AG04449 (cell line): ENCODE measurements around the gene CD72.

Source experiments
- CTCF ChIA-PET: fragments of 350-600 bp; formaldehyde crosslinking; extraction: SDS; loops from one replicate; lab custom pipeline; 2021; ENCODE audit warnings: antibody characterized with exemption; lab: Yijun Ruan, JAX
- POLR2A ChIA-PET: fragments of 400-600, 350-600 bp; formaldehyde crosslinking; extraction: SDS; loops from one replicate; lab custom pipeline; 2020; ENCODE audit warnings: antibody characterized with exemption, inconsistent platforms; lab: Yijun Ruan, JAX
- DNase-seq: peaks from one replicate; pipeline ENCODE4 v3.0.0-alpha.2; 2010; ENCODE audit warnings: low read depth, low spot score
- H3K4me3 ChIP-seq: 2 replicates; pipeline ENCODE4 v1.5.1; 2011; ENCODE audit warnings: low read depth, mild to moderate bottlenecking, control low read depth, low read length
- TF ChIP-seq, protein P1 (sequence below): IDR thresholded peaks from one replicate; pipeline ENCODE4 v1.5.1; 2011; ENCODE audit warnings: mild to moderate bottlenecking, moderate library complexity, low read length, control low read depth, inconsistent platforms; ENCODE audit not compliant: insufficient read depth; ENCODE audit errors: missing control alignments

The CD72 gene

DNA sequence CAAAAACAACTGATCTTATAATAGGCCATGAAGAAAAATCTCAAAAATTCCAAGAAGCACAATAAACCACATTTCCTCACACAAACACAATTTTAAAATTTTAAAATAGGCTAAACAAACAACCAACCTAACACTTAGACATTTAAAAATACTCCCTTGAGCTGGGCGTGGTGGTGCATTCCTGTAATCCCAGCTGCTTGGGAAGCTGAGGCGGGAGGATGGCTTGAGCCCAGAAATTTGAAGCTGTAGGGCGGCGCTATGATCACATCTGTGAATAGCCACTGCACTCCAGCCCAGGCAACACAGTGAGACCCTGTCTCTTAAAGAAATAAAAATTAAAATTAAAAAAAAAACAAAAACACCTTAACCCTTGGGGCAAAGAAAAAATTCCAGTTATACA, 50.0 kb downstream of the CD72 start:
- ChIA-PET CTCF (interaction anchor here (1.2 to 1.9 kb wide), 2 partner anchors 10 to 14 kb away, joined by 5 to 6 read pairs; no protein-coding TSS in a partner anchor), POLR2A (no interaction called here)
- TF ChIP-seq, protein P1, sequence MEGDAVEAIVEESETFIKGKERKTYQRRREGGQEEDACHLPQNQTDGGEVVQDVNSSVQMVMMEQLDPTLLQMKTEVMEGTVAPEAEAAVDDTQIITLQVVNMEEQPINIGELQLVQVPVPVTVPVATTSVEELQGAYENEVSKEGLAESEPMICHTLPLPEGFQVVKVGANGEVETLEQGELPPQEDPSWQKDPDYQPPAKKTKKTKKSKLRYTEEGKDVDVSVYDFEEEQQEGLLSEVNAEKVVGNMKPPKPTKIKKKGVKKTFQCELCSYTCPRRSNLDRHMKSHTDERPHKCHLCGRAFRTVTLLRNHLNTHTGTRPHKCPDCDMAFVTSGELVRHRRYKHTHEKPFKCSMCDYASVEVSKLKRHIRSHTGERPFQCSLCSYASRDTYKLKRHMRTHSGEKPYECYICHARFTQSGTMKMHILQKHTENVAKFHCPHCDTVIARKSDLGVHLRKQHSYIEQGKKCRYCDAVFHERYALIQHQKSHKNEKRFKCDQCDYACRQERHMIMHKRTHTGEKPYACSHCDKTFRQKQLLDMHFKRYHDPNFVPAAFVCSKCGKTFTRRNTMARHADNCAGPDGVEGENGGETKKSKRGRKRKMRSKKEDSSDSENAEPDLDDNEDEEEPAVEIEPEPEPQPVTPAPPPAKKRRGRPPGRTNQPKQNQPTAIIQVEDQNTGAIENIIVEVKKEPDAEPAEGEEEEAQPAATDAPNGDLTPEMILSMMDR: no peak
- DNase-seq: no peak
- H3K4me3 ChIP-seq: no peak overlapping the region

DNA sequence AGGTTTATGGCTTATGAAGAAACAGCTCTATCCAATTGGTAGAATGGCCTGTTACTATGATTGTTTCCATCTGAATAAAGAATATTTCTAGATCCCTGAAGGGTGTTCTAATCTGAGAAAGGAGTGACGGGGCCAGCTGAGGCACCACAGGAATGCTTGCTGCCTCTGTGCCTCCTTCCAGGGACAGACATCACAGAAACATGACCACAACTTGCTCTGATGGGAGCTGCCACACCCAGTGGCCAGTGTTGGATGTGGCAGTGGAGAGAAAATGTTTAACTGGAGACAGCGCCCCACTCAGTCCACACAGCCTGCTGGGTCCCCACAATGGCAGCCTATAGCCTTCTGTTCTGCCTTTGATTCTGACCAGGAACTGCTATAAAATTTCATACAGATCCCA, 51.8 kb downstream of the CD72 start:
- CTCF ChIA-PET: interaction anchor here (0.7 to 5.2 kb wide), 8 partner anchors 12 to 95 kb away, joined by 3 to 52 read pairs (median 3); partner anchors contain the start of gene RUSC2
- POLR2A ChIA-PET: interaction anchor here (1.2 kb wide), 1 partner anchor 13 kb away, joined by 9 read pairs; no protein-coding TSS in a partner anchor
- H3K4me3 ChIP-seq: no peak overlapping the region
- TF ChIP-seq, protein P1: no peak
- DNase-seq: no peak

DNA sequence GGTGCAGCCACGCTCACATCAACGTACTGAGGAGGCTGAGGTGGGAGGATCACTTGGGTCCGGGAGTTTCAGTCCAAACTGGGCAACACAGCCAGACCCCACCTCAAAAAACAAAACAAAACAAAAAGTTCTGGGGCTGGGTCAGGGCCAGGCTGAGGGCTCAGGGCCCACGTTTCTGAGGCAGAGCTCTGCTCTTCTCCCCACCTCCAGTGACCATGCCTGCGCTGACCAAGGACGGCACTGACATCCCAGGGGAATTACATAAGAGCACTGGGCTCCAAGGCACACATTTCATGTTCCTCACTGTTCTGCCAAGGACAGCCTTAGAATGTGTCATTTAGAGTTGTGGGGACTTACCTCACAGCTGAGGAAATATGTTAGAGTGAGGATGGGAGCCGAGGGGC, 53.6 kb downstream of the CD72 start:
- no peak overlapping the region for H3K4me3 ChIP-seq
- no peak for DNase-seq
- CTCF ChIA-PET: interaction anchor here (1.1 to 5.2 kb wide), 5 partner anchors 10 to 86 kb away, joined by 3 to 52 read pairs (median 3); no protein-coding TSS in a partner anchor
- POLR2A ChIA-PET: interaction anchor here (1.1 kb wide), 1 partner anchor 75 kb away, joined by 5 read pairs; the partner anchor contains the start of gene RUSC2
- TF ChIP-seq, protein P1: no peak

DNA sequence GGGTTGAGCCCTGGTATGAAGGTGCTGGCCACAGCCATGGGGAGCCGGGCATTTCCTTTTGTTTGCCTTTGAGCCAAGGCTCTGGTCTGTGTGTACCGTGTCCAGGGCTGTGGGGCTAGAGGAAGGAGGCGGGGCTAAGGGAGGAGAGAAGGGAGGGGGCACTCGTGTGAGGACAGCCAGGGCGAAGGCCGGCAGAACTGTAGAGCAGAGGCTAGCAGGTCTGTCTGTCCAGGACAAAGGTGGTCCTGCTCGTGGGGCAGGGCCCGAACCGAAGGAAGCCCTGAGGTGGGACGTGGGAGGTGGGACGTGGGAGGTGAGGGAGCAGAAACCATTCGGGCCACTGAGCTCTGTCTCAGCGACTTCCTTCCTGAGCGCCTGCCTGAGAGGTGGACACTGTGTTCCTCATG, 54.4 kb downstream of the CD72 start:
- H3K4me3 ChIP-seq: no peak overlapping the region
- TF ChIP-seq, protein P1: no peak
- DNase-seq: no peak
- POLR2A ChIA-PET: no interaction called here
- CTCF ChIA-PET: interaction anchor here (5.2 kb wide), 1 partner anchor 9 kb away, joined by 52 read pairs; no protein-coding TSS in a partner anchor

DNA sequence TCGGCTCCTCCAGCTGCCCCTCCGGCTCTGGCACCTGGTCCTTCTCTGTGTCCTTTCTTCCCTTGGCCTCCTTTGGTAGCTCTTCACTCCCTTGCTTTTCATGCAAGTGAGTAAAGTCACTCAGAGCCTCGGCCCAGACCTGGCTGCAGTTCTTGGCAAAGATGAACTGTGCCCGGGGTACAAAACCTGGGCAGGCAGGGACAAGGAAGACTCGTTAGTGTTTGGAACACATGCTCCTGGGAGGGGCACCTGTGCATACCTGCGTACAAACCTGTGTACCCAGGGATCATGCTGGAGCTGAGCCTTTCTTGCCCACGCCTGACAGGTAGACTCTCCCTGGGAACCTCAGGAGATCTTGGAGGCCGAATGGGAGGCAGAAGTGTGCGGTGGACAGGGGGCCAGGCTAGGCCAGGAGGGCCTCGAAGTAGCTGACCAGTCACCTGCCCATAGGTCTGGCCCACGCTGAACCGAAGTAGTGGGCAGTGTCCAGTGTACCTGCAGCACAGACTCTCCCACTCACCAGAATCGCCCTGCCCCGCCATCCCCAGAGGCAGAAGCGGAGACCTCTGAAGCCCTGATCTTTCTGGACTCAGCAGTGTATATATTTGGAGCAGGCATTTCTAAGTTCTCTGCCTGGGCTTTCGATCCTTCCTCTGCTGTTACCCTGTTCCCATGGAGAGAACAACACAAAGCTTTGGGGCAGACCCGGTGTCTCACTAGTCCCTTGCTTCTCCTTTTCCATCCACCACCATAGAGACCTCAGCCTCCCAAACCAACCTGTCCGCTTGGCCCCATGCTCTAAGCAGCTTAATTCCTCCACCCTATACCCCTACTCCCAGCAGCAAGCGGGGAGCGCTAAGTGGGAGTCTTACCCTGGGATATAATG, 55.1 kb downstream of the CD72 start:
- DNase-seq: no peak
- TF ChIP-seq, protein P1: no peak
- H3K4me3 ChIP-seq: no peak overlapping the region
- CTCF ChIA-PET: interaction anchor here (0.9 to 5.2 kb wide), 2 partner anchors 8 to 14 kb away, joined by 3 to 52 read pairs; no protein-coding TSS in a partner anchor
- POLR2A ChIA-PET: interaction anchor here (1.0 kb wide), 1 partner anchor 9 kb away, joined by 4 read pairs; no protein-coding TSS in a partner anchor
